ENCODE measurements around the gene TSPAN9.
"Not testable (repeated sequence)": the region's sequence is repeated elsewhere in the genome, so short reads cannot be mapped to it uniquely, and the experiment has no call there.

The TSPAN9 gene

GRCh38 chr12:3061059-3061458, 16.1 kb upstream of the TSPAN9 start:
- Histone ChIP-seq H3K36me3 (ENCODE audit: control insufficient read depth, insufficient read depth, low read length) (no peaks in the 10 kb centered on the region), H3K79me2 (no peaks in the 10 kb centered on the region), H3K27me3 (ENCODE audit: control insufficient read depth, insufficient read depth, low read length) (no peaks in the 10 kb centered on the region), H3K27ac (peak overlapping the region; percentile 81), H3K9me3 (ENCODE audit: control insufficient read depth, low read length) (no peaks in the 10 kb centered on the region), H3K9ac (no peak overlapping the region), H3K4me1 (peaks cover 40% of the 10 kb centered on the region), H3K4me2 (ENCODE audit: low read length) (peak overlapping the region; percentile 10), H2AFZ (peak overlapping the region; percentile 35), H3K4me3 (ENCODE audit: low read depth, low read length) (peak overlapping the region; percentile 5)
- no peak for TF ChIP-seq CTCF (IDR thresholded peaks at IDR 0.05)

- Histone ChIP-seq H2AFZ (peak overlapping the region; percentile 35), H3K27ac (peak overlapping the region; percentile 81), H3K9ac (no peak overlapping the region), H3K27me3 (ENCODE audit: control insufficient read depth, insufficient read depth, low read length) (no peaks in the 10 kb centered on the region), H3K79me2 (no peaks in the 10 kb centered on the region), H3K4me1 (peaks cover 45% of the 10 kb centered on the region), H3K4me3 (ENCODE audit: low read depth, low read length) (no peak overlapping the region), H3K9me3 (ENCODE audit: control insufficient read depth, low read length) (no peaks in the 10 kb centered on the region), H3K4me2 (ENCODE audit: low read length) (peak overlapping the region; percentile 10), H3K36me3 (ENCODE audit: control insufficient read depth, insufficient read depth, low read length) (no peaks in the 10 kb centered on the region)
- no peak for TF ChIP-seq CTCF (IDR thresholded peaks at IDR 0.05)
These were observed 15.5 kb upstream of the TSPAN9 start for GRCh38 chr12:3061501-3062215.

GRCh38 chr12:3065300-3065699, 11.9 kb upstream of the TSPAN9 start:
- no peaks in the 10 kb centered on the region for H3K27me3 ChIP-seq (ENCODE audit: control insufficient read depth, insufficient read depth, low read length)
- no peaks in the 10 kb centered on the region for H3K9me3 ChIP-seq (ENCODE audit: control insufficient read depth, low read length)
- H3K4me3 ChIP-seq (ENCODE audit: low read depth, low read length), result peak overlapping the region; percentile 47
- TF ChIP-seq CTCF (IDR thresholded peaks at IDR 0.05), result no peak
- H3K27ac ChIP-seq, result peak overlapping the region; percentile 95
- no peak overlapping the region for H2AFZ ChIP-seq
- no peaks in the 10 kb centered on the region for H3K36me3 ChIP-seq (ENCODE audit: control insufficient read depth, insufficient read depth, low read length)
- no peaks in the 10 kb centered on the region for H3K79me2 ChIP-seq
- H3K4me2 ChIP-seq (ENCODE audit: low read length), result peak overlapping the region; percentile 67
- no peak overlapping the region for H3K9ac ChIP-seq
- H3K4me1 ChIP-seq, result peaks cover 72% of the 10 kb centered on the region

GRCh38 chr12:3065846-3066245, 11.3 kb upstream of the TSPAN9 start:
- H3K4me2 ChIP-seq (ENCODE audit: low read length), result peak overlapping the region; percentile 67
- peak overlapping the region; percentile 47 for H3K4me3 ChIP-seq (ENCODE audit: low read depth, low read length)
- H3K36me3 ChIP-seq (ENCODE audit: control insufficient read depth, insufficient read depth, low read length); H3K9ac ChIP-seq; H3K9me3 ChIP-seq (ENCODE audit: control insufficient read depth, low read length); H3K27me3 ChIP-seq (ENCODE audit: control insufficient read depth, insufficient read depth, low read length); H2AFZ ChIP-seq; H3K79me2 ChIP-seq: not testable (repeated sequence)
- peaks cover 67% of the 10 kb centered on the region for H3K4me1 ChIP-seq
- H3K27ac ChIP-seq, result peak overlapping the region; percentile 95

- H3K9me3 ChIP-seq (ENCODE audit: control insufficient read depth, low read length), result no peaks in the 10 kb centered on the region
- H3K4me3 ChIP-seq (ENCODE audit: low read depth, low read length), result no peak overlapping the region
- TF ChIP-seq CTCF (IDR thresholded peaks at IDR 0.05), result no peak
- no peaks in the 10 kb centered on the region for H3K27me3 ChIP-seq (ENCODE audit: control insufficient read depth, insufficient read depth, low read length)
- H3K4me2 ChIP-seq (ENCODE audit: low read length), result no peak overlapping the region
- H3K27ac ChIP-seq, result no peak overlapping the region
- H3K4me1 ChIP-seq, result peaks cover 55% of the 10 kb centered on the region
- peaks cover 7% of the 10 kb centered on the region for H3K79me2 ChIP-seq
- H3K36me3 ChIP-seq (ENCODE audit: control insufficient read depth, insufficient read depth, low read length), result no peaks in the 10 kb centered on the region
- peak overlapping the region; percentile 41 for H2AFZ ChIP-seq
- H3K9ac ChIP-seq, result no peak overlapping the region
These were observed 7.5 kb upstream of the TSPAN9 start for GRCh38 chr12:3069714-3070113.
